Left lung (tissue), 10 donors: Measurements from ENCODE around the gene RRBP1. TPM values are rescaled to one million over a fixed set of nuclear protein-coding genes. Genes with fewer than 3 reads are reported as not detected.
A peak's percentile ranks its signal among the peaks of the same experiment; 100 is the strongest.

Experiments
- ATAC-seq: fragments of 200-7000 bp; cut with Tn5 transposase; one replicate; pipeline ENCODE4 v1.9.1; 2020; ENCODE audit warnings: moderate library complexity
- DNase-seq, 4 donors: peaks; one replicate each; pipeline ENCODE4 v3.0.0-alpha.2; 2013 to 2020
- H3K27ac ChIP-seq, 2 donors: fragments of 200-600 bp; sonication (generic) in 1 of 2; one replicate each; pipeline versions ENCODE4 v1.5.0 to v1.8.0; 2020 to 2021
- H3K27me3 ChIP-seq, 2 donors: fragments of 200-600 bp; sonication (generic) in 1 of 2; one replicate each; pipeline versions ENCODE4 v1.5.0 to v1.8.0; 2020 to 2021
- H3K36me3 ChIP-seq, 2 donors: fragments of 200-600 bp; sonication (generic) in 1 of 2; one replicate each; pipeline versions ENCODE4 v1.5.0 to v1.8.0; 2020 to 2021
- H3K4me1 ChIP-seq, 2 donors: fragments of 200-600 bp; one replicate each; pipeline ENCODE4 v1.8.0; 2021
- H3K4me3 ChIP-seq, 2 donors: fragments of 200-600 bp; sonication (generic) in 1 of 2; one replicate each; pipeline versions ENCODE4 v1.5.0 to v1.8.0; 2020 to 2021; ENCODE audit warnings: mild to moderate bottlenecking in 1 of 2
- H3K9me3 ChIP-seq, 2 donors: fragments of 200-600 bp; sonication (generic) in 1 of 2; one replicate each; pipeline versions ENCODE4 v1.5.0 to v1.8.0; 2020 to 2021
- CTCF ChIP-seq, 2 donors: fragments of 200-600 bp; sonication (generic) in 1 of 2; IDR thresholded peaks; one replicate each; pipeline versions ENCODE4 v1.5.0 to v1.8.0; 2021; ENCODE audit warnings: antibody characterized with exemption in 2 of 2
- intact Hi-C, 2 donors: fragments of 100-400 bp; cut with DNase I; formaldehyde crosslinking; loops; one replicate each; pipeline versions ENCODE4 v1.11.2 to v1.14.2; 2022
- polyA plus RNA-seq, 6 donors: library from polyadenylated mRNA; unstranded; fragments of 120-200 nt; gene quantifications; one replicate each; pipeline ENCODE4 v1.2.1, GENCODE V29; 2013; ENCODE audit not compliant: insufficient read length in 6 of 6
- total RNA-seq, 2 donors: library from RNA; stranded (reverse); fragmentation: NEBNext Ultra II Directional; extraction: Animal tissue kit (Norgen Biotek cat#: 25700); gene quantifications; one replicate each; pipeline ENCODE4 v1.2.1, GENCODE V29; 2021
- donor health status: DM: no; HTN: yes; CAD: no.
- donor health status: DM: no; HTN: no; CAD: no.

RRBP1 gene
- total and polyA plus RNA-seq, 8 donors: 110 to 263 (median 131) TPM

- intact Hi-C loops: no loop called here
- Histone ChIP-seq H3K9me3 (no peaks in the 10 kb centered on the region), H3K4me1 (peaks cover 3 to 9% of the 10 kb centered on the region in 2 donors), H3K27me3 (no peaks in the 10 kb centered on the region), H3K27ac (no peak overlapping the region), H3K4me3 (no peak overlapping the region), H3K36me3 (peaks cover 0 to 100% of the 10 kb centered on the region in 2 donors)
- DNase-seq (no peak), ATAC-seq (no peak)
- no peak for TF ChIP-seq CTCF (IDR thresholded peaks at IDR 0.05)
Measured at GRCh38 chr20:17630151-17630805, 51.8 kb downstream of the RRBP1 start.

GRCh38 chr20:17629678-17630089 lies 52.4 kb downstream of the RRBP1 start:
- no peak for TF ChIP-seq CTCF (IDR thresholded peaks at IDR 0.05)
- no peak for ATAC-seq
- intact Hi-C loops: no loop called here
- Histone ChIP-seq H3K9me3 (no peaks in the 10 kb centered on the region), H3K4me1 (peaks cover 0 to 3% of the 10 kb centered on the region in 2 donors), H3K27me3 (no peaks in the 10 kb centered on the region), H3K4me3 (no peak overlapping the region), H3K27ac (no peak overlapping the region), H3K36me3 (peaks cover 0 to 100% of the 10 kb centered on the region in 2 donors)
- DNase-seq: peak in 1 of 4 donors; percentile 73

- DNase-seq: peak in 1 of 4 donors; percentile 50
- Histone ChIP-seq H3K9me3 (no peaks in the 10 kb centered on the region), H3K36me3 (peaks cover 0 to 100% of the 10 kb centered on the region in 2 donors), H3K4me1 (no peaks in the 10 kb centered on the region), H3K4me3 (no peak overlapping the region), H3K27me3 (no peaks in the 10 kb centered on the region), H3K27ac (no peak overlapping the region)
- ATAC-seq: no peak
- no peak for TF ChIP-seq CTCF (IDR thresholded peaks at IDR 0.05)
- intact Hi-C loops: no loop called here
Measured at GRCh38 chr20:17629025-17629424, 53.0 kb downstream of the RRBP1 start.

GRCh38 chr20:17628101-17628841 lies 53.8 kb downstream of the RRBP1 start:
- H3K36me3 ChIP-seq: peaks cover 0 to 100% of the 10 kb centered on the region in 2 donors
- H3K4me3 ChIP-seq: no peak overlapping the region
- no peak for TF ChIP-seq CTCF (IDR thresholded peaks at IDR 0.05)
- DNase-seq (peak in 2 of 4 donors; percentile 22 to 73), ATAC-seq (no peak)
- H3K27ac ChIP-seq: no peak overlapping the region
- intact Hi-C loops: no loop called here
- H3K4me1 ChIP-seq: no peaks in the 10 kb centered on the region
- no peaks in the 10 kb centered on the region for H3K9me3 ChIP-seq
- H3K27me3 ChIP-seq: no peaks in the 10 kb centered on the region
